LNCAP (cell line): Measurements from ENCODE around the gene AGL.

Source experiments
- TF ChIP-seq, protein P1 (sequence below): fragments of 450-650 bp; IDR thresholded peaks from 2 replicates; pipeline ENCODE4 v1.5.1; 2017; ENCODE audit warnings: mild to moderate bottlenecking

The AGL gene

DNA sequence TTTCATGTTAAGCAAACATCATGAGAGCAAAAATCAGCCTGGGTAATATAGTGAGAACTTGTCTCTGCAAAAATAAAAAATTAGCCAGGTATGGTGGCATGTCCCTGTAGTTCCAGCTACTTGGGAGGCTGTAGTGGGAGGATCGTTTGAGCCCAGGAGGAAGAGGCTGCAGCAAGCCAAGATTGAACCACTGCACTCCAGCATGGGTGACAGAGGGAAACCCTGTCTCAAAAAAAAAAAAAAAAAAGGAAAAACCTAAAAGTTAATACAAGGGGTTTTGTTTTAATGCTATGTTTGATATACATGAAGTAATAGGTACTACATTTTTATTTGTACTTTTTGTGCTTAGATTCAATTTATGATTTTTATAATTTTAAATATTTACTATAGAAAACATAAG is 92.6 kb downstream of the AGL start:
- TF ChIP-seq, protein P1, sequence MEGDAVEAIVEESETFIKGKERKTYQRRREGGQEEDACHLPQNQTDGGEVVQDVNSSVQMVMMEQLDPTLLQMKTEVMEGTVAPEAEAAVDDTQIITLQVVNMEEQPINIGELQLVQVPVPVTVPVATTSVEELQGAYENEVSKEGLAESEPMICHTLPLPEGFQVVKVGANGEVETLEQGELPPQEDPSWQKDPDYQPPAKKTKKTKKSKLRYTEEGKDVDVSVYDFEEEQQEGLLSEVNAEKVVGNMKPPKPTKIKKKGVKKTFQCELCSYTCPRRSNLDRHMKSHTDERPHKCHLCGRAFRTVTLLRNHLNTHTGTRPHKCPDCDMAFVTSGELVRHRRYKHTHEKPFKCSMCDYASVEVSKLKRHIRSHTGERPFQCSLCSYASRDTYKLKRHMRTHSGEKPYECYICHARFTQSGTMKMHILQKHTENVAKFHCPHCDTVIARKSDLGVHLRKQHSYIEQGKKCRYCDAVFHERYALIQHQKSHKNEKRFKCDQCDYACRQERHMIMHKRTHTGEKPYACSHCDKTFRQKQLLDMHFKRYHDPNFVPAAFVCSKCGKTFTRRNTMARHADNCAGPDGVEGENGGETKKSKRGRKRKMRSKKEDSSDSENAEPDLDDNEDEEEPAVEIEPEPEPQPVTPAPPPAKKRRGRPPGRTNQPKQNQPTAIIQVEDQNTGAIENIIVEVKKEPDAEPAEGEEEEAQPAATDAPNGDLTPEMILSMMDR = no peak

DNA sequence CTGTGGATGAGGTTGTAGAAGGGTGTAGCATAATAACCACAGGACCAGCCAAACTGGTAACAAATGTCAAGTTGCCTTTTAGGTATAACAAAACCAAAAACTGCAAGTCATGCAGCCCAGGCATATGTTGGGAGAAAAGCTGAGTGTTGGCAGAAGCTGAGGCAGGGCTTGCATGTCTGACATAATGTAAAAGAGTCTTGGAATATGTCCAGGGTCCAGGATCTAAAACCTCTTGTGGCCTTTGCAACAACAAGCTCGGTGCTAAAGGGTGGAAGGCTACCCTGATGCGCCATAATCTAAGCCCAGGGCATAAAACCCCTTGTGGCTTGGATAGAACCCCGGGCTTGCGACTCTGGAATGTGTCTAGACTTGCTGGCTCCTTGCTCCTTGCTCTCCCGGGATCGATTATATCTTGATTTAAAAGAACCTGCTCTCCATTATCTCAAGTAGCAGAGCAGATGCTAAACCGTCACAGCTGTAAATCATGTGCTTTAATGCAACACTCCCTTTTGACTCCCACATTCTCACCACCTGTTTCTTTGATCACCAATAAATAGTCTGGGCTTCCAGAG is 93.1 kb downstream of the AGL start:
- TF ChIP-seq, protein P1 = no peak

DNA sequence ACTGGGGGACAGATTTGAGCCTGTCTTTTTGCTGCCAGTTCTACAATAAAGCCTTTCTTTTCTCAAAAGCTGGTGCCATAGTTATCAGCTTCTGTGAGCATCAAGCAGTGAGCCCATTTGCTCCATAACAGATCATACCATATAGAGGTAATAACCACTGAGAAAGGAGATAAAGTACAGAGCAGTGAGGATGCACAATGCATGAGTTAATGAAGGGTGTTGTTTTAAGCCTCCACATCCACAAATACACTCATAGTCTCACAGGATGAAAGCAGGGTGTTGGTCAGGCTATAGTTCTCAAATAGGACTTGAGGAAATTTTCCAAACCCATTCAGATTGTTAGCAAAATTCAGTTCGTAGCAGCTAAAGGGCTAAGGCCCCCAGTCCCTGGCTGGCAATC is 94.0 kb downstream of the AGL start:
- TF ChIP-seq, protein P1 = no peak

DNA sequence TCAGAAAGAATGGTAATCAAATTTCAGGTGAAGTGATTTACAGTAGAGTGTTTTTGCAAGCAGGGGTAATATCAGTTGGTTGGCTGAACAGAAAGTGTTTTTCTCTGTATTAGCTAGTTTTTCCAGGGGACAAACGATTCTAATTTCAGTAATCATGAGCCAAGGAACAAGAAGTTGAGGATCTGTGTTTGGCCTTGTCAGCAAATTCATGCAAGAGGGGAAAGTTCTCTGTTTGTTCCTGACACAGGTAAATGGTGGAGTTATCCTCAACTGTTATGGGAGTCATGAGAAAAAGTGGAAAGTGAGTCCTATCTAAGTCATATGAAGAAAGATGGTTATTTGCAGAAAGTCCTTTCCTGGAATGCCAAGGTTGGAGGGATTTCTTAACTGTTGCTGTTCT is 95.0 kb downstream of the AGL start:
- TF ChIP-seq, protein P1 = no peak

DNA sequence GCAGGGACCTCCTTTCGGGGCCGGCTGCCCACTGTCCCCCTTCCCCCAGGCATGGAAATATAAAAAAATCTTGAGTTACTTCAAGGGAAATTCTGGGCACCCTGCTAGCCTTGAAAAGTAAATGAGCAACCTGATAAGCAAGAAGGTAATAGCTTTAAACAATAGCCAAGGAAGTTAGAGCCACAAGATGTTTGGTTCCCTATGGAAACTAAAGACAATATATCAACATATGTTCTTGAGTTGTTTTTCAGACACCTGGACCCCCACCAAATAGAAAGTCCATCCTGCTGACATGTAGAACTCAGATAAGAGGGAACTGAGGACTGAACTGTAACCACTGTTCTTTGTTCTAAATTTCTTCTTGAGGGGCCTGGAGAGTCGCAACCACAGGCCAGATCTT is 100.3 kb downstream of the AGL start:
- TF ChIP-seq, protein P1 = no peak

DNA sequence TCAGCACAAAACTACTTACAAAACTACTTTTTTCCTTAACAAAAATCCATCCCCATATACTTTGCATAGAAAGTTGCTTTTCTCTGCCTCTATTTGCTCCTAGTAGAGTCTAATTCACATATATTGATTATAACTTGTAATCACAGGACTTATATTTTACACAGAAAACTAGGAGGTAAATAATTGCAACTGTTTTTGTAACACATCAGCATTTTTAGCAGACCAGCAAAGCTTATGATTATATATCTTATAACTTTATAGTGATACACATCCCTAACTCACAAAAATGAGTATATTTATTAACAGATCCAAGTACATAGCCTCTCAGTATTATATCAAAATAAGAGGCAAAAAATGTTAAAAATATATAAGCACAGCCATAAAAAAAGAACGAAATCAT is 102.4 kb downstream of the AGL start:
- TF ChIP-seq, protein P1 = no peak

DNA sequence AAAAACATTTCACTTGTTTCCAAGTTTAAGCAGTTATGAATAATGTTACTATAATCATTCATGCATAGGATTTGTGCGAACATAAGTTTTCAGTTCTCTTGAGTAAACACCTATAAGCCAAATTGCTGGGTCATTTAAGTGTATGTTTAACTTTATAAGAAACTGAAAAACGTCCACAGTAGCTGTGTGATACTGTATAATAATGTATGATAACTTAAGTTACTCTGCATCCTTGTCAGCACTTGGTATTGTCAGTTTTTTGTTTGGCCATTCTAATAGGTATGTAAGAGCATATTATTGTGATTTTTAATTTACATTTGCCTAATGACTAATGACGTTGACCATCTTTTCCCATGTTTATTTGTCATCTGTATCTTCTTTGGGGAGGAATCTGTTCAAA is 105.2 kb downstream of the AGL start:
- TF ChIP-seq, protein P1 = no peak

DNA sequence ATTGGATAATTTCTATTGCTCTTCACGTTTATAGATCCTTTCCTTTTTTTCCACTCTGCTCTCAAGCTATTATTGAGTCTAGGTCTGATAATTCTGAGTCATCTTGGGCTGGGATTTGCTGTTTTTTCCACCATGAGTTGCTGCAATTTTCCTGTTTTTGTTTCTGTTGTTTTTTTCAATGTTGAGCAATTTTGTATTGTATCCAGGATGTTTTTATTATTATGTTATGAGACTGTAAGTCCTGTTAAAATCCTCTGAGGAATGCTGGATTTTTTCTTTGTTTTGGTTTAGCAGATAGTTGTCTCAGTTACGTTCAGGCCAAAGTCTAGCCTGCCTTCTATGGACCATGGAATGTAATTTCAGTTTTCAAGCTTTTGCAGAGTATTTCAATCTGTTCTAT is 106.6 kb downstream of the AGL start:
- TF ChIP-seq, protein P1 = no peak
